BLaER1 treated with 17β-estradiol and CSF1 and Interleukin-3, amounts not matched to agents 10 nM and 100 nM (cell line): ENCODE measurements around the gene CAND1.

Experiments
- H3K27ac ChIP-seq, 11 experiments: shearing (Covaris generic); formaldehyde crosslinking; 2 replicates each; pipeline ENCODE4 v1.8.1; 2022
- H3K27me3 ChIP-seq, 11 experiments: shearing (Covaris generic); formaldehyde crosslinking; 2 replicates each; pipeline ENCODE4 v1.8.1; 2022
- H3K36me3 ChIP-seq, 11 experiments: shearing (Covaris generic); formaldehyde crosslinking; 2 replicates each; pipeline ENCODE4 v1.8.1; 2022
- H3K4me1 ChIP-seq, 10 experiments: shearing (Covaris generic); formaldehyde crosslinking; 2 replicates each; pipeline ENCODE4 v1.8.1; 2022
- H3K4me2 ChIP-seq, 11 experiments: shearing (Covaris generic); formaldehyde crosslinking; 2 replicates each; pipeline ENCODE4 v1.8.1; 2022
- H3K4me3 ChIP-seq, 10 experiments: shearing (Covaris generic); formaldehyde crosslinking; 2 replicates each; pipeline ENCODE4 v1.8.1; 2022
- H3K9ac ChIP-seq, 11 experiments: shearing (Covaris generic); formaldehyde crosslinking; 2 replicates each; pipeline ENCODE4 v1.8.1; 2022
- H3K9me3 ChIP-seq, 11 experiments: shearing (Covaris generic); formaldehyde crosslinking; replicated peaks in 1 of 11; 2 replicates each; pipeline ENCODE4 v1.8.1; 2022
- H4K20me1 ChIP-seq, 11 experiments: shearing (Covaris generic); formaldehyde crosslinking; 2 replicates each; pipeline ENCODE4 v1.8.1; 2022
- Cebpa-rat ChIP-seq, 11 experiments: shearing (Covaris generic); IDR thresholded peaks; 2 replicates each; pipeline ENCODE4 v1.8.1; 2022

Gene CAND1

DNA sequence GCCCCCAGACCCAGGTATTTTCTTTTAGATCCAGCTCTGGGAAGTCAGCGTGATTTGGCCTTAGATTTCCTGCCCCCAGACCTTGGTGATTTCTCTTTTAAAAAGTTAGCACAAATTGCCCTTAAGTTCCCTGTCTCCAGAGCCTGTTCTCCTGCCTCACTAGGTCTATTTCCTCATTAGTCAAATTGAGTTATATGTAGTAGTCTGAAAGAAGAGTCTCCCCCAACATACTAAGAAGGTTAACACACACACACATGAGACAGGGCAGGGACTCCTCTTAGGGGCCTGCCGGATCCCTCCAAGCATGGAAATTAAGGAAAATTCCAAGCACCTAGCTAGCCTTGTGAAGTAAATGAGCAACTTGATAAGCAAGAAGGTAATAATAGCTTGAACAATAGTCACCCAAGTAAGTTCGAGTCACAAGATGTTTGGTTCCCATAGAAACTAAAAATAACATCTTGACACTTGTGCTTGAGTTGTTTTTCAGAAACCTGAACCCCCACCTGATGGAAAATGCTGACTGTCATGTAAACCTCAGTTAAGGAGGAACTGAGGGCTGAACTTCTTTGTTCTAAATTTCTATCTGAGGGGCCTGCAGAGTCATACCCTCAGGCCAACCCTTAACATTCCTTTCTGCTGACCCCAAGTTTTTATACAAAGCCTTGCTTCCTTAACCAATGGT, 51.6 kb downstream of the CAND1 start:
- no peak overlapping the region for H3K4me3 ChIP-seq
- no peak overlapping the region for H3K27ac ChIP-seq
- H3K4me2 ChIP-seq = no peak overlapping the region
- no peak overlapping the region for H3K9ac ChIP-seq
- peaks cover 0 to 33% (median 9%) of the 10 kb centered on the region in 11 experiments; a peak in 7 of 22 replicates for H3K9me3 ChIP-seq
- no peak for TF ChIP-seq Cebpa-rat (IDR thresholded peaks at IDR 0.05)
- H3K36me3 ChIP-seq = peaks cover 26 to 74% (median 62%) of the 10 kb centered on the region in 11 experiments
- H3K27me3 ChIP-seq = no peaks in the 10 kb centered on the region
- no peaks in the 10 kb centered on the region for H4K20me1 ChIP-seq
- no peaks in the 10 kb centered on the region for H3K4me1 ChIP-seq

DNA sequence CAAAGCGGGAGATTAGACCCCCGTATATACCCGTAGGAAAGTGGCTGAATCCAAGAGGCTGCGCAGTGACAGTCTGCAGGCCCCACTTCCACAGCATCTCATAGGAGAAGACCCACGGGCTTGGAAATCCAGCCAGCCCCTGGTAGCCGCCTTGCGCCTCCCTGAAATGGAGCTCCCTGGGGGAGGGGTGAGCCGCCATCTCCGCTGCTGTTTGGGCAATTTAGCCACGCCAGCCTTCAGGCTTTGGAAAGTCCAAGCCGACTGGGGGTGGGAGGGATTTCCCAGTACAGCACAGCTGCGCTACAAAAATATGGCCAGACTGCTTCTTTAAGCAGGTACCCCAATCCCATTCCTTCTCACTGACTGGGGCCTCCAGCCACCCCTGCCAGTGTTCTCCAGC, 53.4 kb downstream of the CAND1 start:
- Histone ChIP-seq H3K4me2 (no peak overlapping the region), H3K9me3 (peaks cover 0 to 33% (median 9%) of the 10 kb centered on the region in 11 experiments; a peak in 7 of 22 replicates), H3K36me3 (peaks cover 13 to 56% (median 46%) of the 10 kb centered on the region in 11 experiments), H3K27ac (no peak overlapping the region), H3K27me3 (no peaks in the 10 kb centered on the region), H3K4me3 (no peak overlapping the region), H3K4me1 (no peaks in the 10 kb centered on the region), H4K20me1 (no peaks in the 10 kb centered on the region), H3K9ac (no peak overlapping the region)
- no peak for TF ChIP-seq Cebpa-rat (IDR thresholded peaks at IDR 0.05)

DNA sequence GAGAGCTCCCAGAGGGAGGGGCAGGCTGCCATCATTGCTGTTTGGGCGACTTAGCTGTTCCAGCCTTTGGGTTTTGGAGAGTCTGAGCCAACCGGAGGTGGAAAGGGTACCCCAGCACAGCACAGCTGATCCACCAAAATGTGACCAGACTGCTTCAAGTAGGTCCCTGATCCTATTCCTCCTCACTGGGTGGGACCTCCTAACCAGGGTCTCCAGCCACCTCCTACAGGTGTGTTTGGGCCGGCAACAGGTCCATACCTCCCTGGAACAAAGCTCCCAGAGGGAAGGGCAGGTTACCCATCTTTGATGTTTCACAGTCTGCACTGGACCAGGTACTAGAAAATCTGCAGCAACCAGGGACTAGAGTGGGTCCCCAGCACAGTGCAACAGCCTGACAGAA, 53.8 kb downstream of the CAND1 start:
- no peak for TF ChIP-seq Cebpa-rat (IDR thresholded peaks at IDR 0.05)
- Histone ChIP-seq H3K9ac (no peak overlapping the region), H3K36me3 (peaks cover 9 to 51% (median 42%) of the 10 kb centered on the region in 11 experiments), H3K4me3 (no peak overlapping the region), H3K27ac (no peak overlapping the region), H3K27me3 (no peaks in the 10 kb centered on the region), H4K20me1 (no peaks in the 10 kb centered on the region), H3K4me2 (no peak overlapping the region), H3K4me1 (no peaks in the 10 kb centered on the region), H3K9me3 (peaks cover 0 to 33% (median 9%) of the 10 kb centered on the region in 11 experiments; a peak in 7 of 22 replicates)

DNA sequence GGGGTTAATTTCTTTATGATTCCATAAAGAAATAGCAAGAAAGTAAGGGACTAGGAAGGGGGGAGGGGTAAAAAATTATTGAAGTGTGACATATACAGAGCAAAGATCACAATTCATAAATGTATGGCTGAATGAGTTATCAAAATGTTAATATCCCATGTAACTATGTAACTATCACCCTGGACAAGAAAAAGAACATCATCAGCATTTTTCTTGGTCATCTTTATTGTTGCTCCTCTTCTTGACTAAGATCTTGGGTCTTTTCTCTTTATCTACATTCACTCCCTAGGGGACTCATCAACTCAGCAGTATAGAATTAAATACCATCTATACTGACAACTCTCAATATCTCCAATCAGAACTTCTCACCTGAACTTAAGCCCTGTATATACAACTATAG, 57.5 kb downstream of the CAND1 start:
- Histone ChIP-seq H3K4me3 (no peak overlapping the region), H3K9me3 (peaks cover 0 to 33% (median 9%) of the 10 kb centered on the region in 11 experiments; a peak in 6 of 22 replicates), H3K27me3 (no peaks in the 10 kb centered on the region), H3K36me3 (peaks cover 0 to 20% (median 10%) of the 10 kb centered on the region in 11 experiments; a peak in 14 of 22 replicates), H3K9ac (no peak overlapping the region), H3K4me2 (no peak overlapping the region), H3K27ac (no peak overlapping the region), H4K20me1 (no peaks in the 10 kb centered on the region), H3K4me1 (no peaks in the 10 kb centered on the region)
- no peak for TF ChIP-seq Cebpa-rat (IDR thresholded peaks at IDR 0.05)

DNA sequence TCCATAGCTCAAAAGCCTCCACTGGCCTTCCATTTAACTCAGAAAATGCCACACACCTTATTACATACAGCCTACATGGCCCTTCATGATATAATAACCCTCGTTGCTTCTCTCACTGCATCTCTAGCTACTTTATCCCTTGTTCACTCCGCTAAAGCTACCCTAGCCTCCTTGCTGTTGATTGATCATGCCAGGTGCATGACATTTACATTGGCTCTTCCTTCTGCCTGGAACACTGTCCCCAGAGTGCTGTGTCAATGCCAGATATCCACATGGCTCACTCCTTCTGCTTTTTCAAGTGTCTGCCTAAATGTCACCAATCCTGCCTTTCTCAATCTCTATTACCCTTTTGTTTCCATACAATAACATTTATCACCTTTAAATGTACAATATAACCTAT, 58.3 kb downstream of the CAND1 start:
- no peak overlapping the region for H3K4me2 ChIP-seq
- H3K27ac ChIP-seq = no peak overlapping the region
- peaks cover 0 to 28% (median 5%) of the 10 kb centered on the region in 11 experiments; a peak in 6 of 22 replicates for H3K9me3 ChIP-seq

DNA sequence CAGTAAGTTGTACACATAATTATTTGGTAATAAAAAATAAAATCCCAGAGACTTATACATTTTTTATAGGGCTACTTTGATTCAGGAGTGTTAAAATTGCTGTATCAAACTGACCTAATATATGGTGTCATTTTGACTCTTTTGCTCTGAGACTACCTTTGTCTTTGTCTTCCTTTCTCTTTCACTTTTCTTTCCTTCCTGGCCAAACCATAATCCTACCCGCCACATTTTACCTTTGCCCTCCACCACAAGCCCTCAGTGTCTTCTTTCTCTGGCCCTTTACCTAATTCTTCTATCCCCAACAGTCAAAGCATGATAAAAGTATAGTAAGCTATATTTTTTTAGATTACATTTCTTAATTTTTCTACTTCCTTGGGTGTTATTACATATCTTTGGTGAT, 62.0 kb downstream of the CAND1 start:
- Histone ChIP-seq H3K27ac (no peak overlapping the region), H3K4me2 (no peak overlapping the region), H3K27me3 (no peaks in the 10 kb centered on the region), H3K9me3 (peaks cover 0 to 4% (median 0%) of the 10 kb centered on the region in 11 experiments; a peak in 1 of 22 replicates), H3K4me3 (no peak overlapping the region), H3K36me3 (no peaks in the 10 kb centered on the region), H4K20me1 (no peaks in the 10 kb centered on the region), H3K4me1 (no peaks in the 10 kb centered on the region; a peak in 1 of 20 replicates), H3K9ac (no peak overlapping the region)
- no peak for TF ChIP-seq Cebpa-rat (IDR thresholded peaks at IDR 0.05)

More for the DNA sequence above, 58.3 kb downstream of the CAND1 start:
- H3K4me1 ChIP-seq = no peaks in the 10 kb centered on the region
- no peaks in the 10 kb centered on the region for H4K20me1 ChIP-seq
- peaks cover 0 to 14% (median 3%) of the 10 kb centered on the region in 11 experiments; a peak in 10 of 22 replicates for H3K36me3 ChIP-seq
- H3K27me3 ChIP-seq = no peaks in the 10 kb centered on the region
- no peak overlapping the region for H3K4me3 ChIP-seq
- TF ChIP-seq Cebpa-rat (IDR thresholded peaks at IDR 0.05) = no peak
- no peak overlapping the region for H3K9ac ChIP-seq

DNA sequence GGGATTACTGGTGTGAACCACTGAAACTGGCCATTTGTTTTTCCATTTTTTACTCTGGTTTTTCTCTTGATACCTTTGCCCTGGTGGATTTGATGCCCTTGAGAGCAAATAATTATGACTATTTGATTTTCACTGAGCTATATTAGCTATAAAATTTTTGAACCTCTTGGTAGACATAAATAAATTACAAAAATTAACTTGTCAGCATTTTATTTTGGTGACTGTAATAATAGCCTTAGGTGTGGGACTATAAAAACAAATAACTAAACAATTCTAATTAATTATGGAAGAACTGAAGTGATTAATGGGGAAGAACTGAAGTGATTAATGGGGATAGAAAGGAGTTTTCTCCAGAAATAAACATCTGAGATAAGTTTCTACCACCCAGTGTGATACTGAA, 62.7 kb downstream of the CAND1 start:
- Histone ChIP-seq H3K36me3 (no peaks in the 10 kb centered on the region), H3K4me1 (no peaks in the 10 kb centered on the region; a peak in 1 of 20 replicates), H4K20me1 (no peaks in the 10 kb centered on the region), H3K27ac (no peak overlapping the region), H3K27me3 (no peaks in the 10 kb centered on the region), H3K9me3 (peaks cover 0 to 4% (median 0%) of the 10 kb centered on the region in 11 experiments; a peak in 1 of 22 replicates), H3K9ac (no peak overlapping the region), H3K4me3 (no peak overlapping the region), H3K4me2 (no peak overlapping the region)
- TF ChIP-seq Cebpa-rat (IDR thresholded peaks at IDR 0.05) = no peak

DNA sequence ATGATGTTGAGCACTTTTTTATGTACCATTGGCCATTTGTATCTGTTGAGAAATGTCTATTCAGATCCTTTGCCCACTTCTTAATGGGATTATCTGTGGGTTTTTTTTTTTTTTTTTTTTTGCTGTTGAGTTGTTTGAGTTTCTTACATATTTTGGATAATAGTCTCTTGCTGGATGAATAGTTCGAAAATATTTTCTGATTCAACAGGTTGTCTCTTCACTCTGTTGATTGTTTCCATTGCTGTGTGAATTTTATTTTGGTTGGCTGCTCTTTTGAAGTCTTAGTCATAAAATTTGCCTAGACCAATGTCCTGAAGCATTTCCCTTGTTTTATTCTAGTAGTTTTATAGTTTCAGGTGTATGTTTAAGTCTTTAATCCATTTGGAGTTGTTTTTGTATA, 64.5 kb downstream of the CAND1 start:
- no peak for TF ChIP-seq Cebpa-rat (IDR thresholded peaks at IDR 0.05)
- no peaks in the 10 kb centered on the region for H3K27me3 ChIP-seq
- H3K4me3 ChIP-seq = no peak overlapping the region

DNA sequence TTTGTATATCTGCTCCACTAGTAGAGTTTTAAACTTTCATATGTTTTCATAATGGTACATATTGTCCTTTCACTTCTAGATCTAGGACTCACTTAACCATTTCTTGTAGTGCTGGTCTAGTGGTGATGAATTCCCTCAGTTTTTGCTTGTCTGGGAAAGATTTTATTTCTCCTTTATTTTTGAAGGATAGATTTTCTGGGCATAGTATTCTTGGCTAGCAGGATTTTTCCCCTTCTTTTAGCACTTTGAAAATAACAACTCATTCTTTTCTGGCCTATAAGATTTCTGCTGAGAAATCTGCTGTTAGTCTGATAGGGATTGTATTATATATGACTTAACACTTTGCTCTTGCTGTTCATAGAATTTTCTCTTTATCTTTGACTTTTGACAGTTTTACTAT, 69.3 kb downstream of the CAND1 start:
- no peak overlapping the region for H3K27ac ChIP-seq
- peaks cover 27 to 39% (median 33%) of the 10 kb centered on the region in 11 experiments for H3K9me3 ChIP-seq
- peaks cover 0 to 7% (median 0%) of the 10 kb centered on the region in 11 experiments; a peak in 1 of 22 replicates for H3K36me3 ChIP-seq
- no peaks in the 10 kb centered on the region; a peak in 1 of 20 replicates for H3K4me1 ChIP-seq
- H3K27me3 ChIP-seq = no peaks in the 10 kb centered on the region
- no peak overlapping the region for H3K4me3 ChIP-seq
- H4K20me1 ChIP-seq = no peaks in the 10 kb centered on the region
- H3K4me2 ChIP-seq = no peak overlapping the region
- no peak for TF ChIP-seq Cebpa-rat (IDR thresholded peaks at IDR 0.05)
- no peak overlapping the region for H3K9ac ChIP-seq

More for the DNA sequence above, 64.5 kb downstream of the CAND1 start:
- Histone ChIP-seq H4K20me1 (no peaks in the 10 kb centered on the region), H3K9ac (no peak overlapping the region), H3K9me3 (peaks cover 11 to 19% (median 15%) of the 10 kb centered on the region in 11 experiments), H3K27ac (no peak overlapping the region), H3K4me2 (no peak overlapping the region), H3K36me3 (peaks cover 0 to 4% (median 0%) of the 10 kb centered on the region in 11 experiments; a peak in 1 of 22 replicates), H3K4me1 (no peaks in the 10 kb centered on the region; a peak in 1 of 20 replicates)
